ENCODE results near the gene SH3BGRL2. TPM values are rescaled to one million over a fixed set of nuclear protein-coding genes. Genes with fewer than 3 reads are reported as not detected.
A peak's percentile ranks its signal among the peaks of the same experiment; 100 is the strongest.

Gene SH3BGRL2
- total and polyA plus RNA-seq, 2 experiments from 2014 or later: 8.4 to 24.5 TPM

- TF ChIP-seq REST (IDR thresholded peaks at IDR 0.05; ENCODE audit: unreplicated experiment): no peak
- no peak for TF ChIP-seq EZH2phosphoT487 (IDR thresholded peaks at IDR 0.05; ENCODE audit: unreplicated experiment)
- no peak for TF ChIP-seq STAT1 (IDR thresholded peaks at IDR 0.05; ENCODE audit: unreplicated experiment)
- TF ChIP-seq CTCF (conservative IDR thresholded peaks at IDR 0.05; ENCODE audit: low read depth in 2 of 2): no peak
- no peak for TF ChIP-seq POLR2AphosphoS5 (IDR thresholded peaks at IDR 0.05; ENCODE audit: low read depth)
Measured at GRCh38 chr6:79598012-79598411, 33.1 kb upstream of the SH3BGRL2 start (continued).

GRCh38 chr6:79599725-79600259 lies 31.3 kb upstream of the SH3BGRL2 start:
- Histone ChIP-seq H3K27me3 (ENCODE audit: insufficient read depth) (no peaks in the 10 kb centered on the region), H3K79me2 (replicated peaks; ENCODE audit: insufficient read depth) (no peaks in the 10 kb centered on the region), H3K36me3 (ENCODE audit: insufficient read depth) (no peaks in the 10 kb centered on the region), H3K27ac (ENCODE audit: low read depth) (no peak overlapping the region), H2AFZ (no peak overlapping the region; the same call in 1 of the 2 replicates), H3K9me2 (ENCODE audit: insufficient read depth) (0 out of 2 replicates have a peak, but pooled peaks cover under 1% of the 10 kb centered on the region), H3K4me1 (ENCODE audit: insufficient read depth) (no peaks in the 10 kb centered on the region), H3K4me3 (no peak overlapping the region), H4K20me1 (replicated peaks; ENCODE audit: insufficient read depth) (no peaks in the 10 kb centered on the region), H3F3A (replicated peaks; ENCODE audit: low read depth) (no peaks in the 10 kb centered on the region), H3K4me2 (no peak overlapping the region)
- DNase-seq (ENCODE audit: low spot score) (no peak), ATAC-seq (no peak)
- Mint-ChIP-seq H3K27me3 (ENCODE audit: insufficient read depth, low read depth, poor library complexity) (no peaks in the 10 kb centered on the region), H3K36me3 (ENCODE audit: low read depth) (no peaks in the 10 kb centered on the region), H3K4me1 (no peaks in the 10 kb centered on the region), H3K4me3 (no peak overlapping the region), H3K9me3 (no peaks in the 10 kb centered on the region; the same call in 2 of the 3 replicates), H3K27ac (0 out of 2 replicates have a peak overlapping the region, but pooled peaks have one; percentile 25)
- TF ChIP-seq POLR2AphosphoS5 (IDR thresholded peaks at IDR 0.05; ENCODE audit: low read depth) (no peak), CTCF (conservative IDR thresholded peaks at IDR 0.05; ENCODE audit: low read depth in 2 of 2) (no peak), ZNF331 (CRISPR knock-in tag; IDR thresholded peaks at IDR 0.05; ENCODE audit: low read depth) (no peak), ZNF462 (CRISPR knock-in tag; IDR thresholded peaks at IDR 0.05) (no peak), NANOG (IDR thresholded peaks at IDR 0.05; ENCODE audit: borderline replicate concordance) (no peak), ETS1 (IDR thresholded peaks at IDR 0.05) (no peak)
